WI38 (cell line): ENCODE results near the gene RPS6KA3.

Source experiments
- H3K4me3 ChIP-seq: 2 replicates; pipeline ENCODE4 v1.5.1; 2011; ENCODE audit warnings: low read depth, mild to moderate bottlenecking, control low read depth, low read length
- TF ChIP-seq, protein P1 (sequence below): IDR thresholded peaks from 2 replicates; pipeline ENCODE4 v1.5.1; 2012; ENCODE audit warnings: low read depth, mild to moderate bottlenecking, control low read depth, low read length

The RPS6KA3 gene

DNA sequence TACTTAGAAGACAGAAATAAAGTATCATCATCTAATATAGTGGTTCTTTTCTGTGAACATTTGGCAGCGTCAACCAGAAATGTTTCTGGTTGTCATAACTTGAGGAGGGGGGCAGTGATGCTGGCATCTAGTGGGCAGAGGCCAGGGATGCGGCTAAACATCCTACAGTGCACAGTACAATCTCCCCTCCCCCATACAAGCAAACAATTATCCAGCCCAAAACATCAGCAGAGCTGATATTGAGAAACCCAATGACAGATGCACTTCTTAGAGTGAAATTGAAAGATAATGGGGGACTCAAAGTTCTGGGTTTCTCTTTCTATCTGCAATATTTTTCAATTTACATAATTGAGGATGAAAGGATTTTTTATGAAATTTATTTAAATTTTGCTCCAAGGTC, 123.1 kb downstream of the RPS6KA3 start:
- TF ChIP-seq, protein P1, sequence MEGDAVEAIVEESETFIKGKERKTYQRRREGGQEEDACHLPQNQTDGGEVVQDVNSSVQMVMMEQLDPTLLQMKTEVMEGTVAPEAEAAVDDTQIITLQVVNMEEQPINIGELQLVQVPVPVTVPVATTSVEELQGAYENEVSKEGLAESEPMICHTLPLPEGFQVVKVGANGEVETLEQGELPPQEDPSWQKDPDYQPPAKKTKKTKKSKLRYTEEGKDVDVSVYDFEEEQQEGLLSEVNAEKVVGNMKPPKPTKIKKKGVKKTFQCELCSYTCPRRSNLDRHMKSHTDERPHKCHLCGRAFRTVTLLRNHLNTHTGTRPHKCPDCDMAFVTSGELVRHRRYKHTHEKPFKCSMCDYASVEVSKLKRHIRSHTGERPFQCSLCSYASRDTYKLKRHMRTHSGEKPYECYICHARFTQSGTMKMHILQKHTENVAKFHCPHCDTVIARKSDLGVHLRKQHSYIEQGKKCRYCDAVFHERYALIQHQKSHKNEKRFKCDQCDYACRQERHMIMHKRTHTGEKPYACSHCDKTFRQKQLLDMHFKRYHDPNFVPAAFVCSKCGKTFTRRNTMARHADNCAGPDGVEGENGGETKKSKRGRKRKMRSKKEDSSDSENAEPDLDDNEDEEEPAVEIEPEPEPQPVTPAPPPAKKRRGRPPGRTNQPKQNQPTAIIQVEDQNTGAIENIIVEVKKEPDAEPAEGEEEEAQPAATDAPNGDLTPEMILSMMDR = no peak
- no peak overlapping the region for H3K4me3 ChIP-seq

DNA sequence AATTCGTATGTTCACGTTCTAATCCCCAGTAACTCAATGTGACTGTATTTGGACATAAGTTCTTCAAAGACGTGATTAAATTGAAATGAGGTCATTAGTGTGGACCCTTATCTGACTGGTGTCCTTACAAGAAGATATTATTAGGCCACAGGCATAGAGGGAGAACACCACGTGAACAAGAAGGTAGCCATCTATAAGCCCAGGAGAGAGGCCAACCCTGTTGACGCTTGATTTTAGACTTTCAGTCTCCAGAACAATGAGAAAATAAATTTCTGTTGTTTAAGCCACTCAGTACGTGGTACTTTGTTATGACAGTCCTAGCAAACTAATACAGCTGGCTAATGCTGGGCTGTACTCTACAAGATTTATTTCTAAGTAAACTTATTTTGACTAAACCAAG, 123.6 kb downstream of the RPS6KA3 start:
- TF ChIP-seq, protein P1 = no peak
- no peak overlapping the region for H3K4me3 ChIP-seq

DNA sequence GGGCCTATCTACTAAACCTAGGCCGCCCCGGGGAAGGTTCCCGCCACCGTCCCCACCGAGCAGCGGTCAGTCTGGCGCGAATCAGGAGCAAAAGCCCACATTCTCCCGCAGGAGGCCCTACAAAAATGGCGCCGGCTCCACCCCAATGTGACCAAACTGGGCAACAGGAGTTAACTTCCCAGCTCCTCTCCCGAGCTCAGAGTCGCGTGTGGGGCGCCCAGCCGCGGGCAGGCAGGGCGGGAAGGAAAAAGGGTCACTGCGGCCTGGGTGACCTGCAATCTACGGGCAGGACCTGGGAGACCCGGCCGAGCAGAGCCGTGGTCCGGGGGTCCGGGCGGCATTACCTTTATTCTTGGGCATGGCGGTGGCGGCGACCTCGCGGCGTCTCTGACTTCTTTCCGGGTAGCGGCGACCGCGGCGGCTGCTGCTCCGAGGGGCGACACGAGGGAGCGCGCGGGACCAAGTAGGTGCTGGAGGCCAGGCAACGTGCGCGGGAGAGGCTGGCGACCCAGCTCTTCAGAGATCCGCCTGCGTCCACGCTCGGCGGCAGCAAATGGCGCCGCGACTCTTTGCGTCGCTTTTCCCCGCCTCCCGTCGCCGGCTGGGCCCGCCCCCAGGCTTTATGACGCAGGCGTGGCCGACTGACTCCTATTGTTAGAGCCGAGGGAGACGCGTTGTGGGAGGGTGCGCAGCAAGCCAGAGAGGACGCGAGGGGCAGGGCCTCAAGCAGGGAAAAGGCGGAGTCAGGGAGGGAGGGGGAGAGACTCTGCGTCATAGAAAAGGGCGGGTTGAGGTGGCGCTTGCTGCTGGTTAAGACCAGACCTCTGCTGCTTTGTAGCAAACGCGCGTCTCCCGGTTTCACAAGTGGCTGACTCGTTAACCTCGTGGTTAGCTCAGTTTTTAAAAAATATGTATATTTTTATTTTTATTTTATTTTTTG, 125.2 kb downstream of the RPS6KA3 start, which contains the start of gene EIF1AX:
Gene EIF1AX, minus strand, starts transcription at position 558 of the 940 bp plus-strand sequence. Its CDS starts 198 bp downstream, at position 360.
- peak within 1 kb of the TSS; percentile 84 for H3K4me3 ChIP-seq
- TF ChIP-seq, protein P1 = no peak

DNA sequence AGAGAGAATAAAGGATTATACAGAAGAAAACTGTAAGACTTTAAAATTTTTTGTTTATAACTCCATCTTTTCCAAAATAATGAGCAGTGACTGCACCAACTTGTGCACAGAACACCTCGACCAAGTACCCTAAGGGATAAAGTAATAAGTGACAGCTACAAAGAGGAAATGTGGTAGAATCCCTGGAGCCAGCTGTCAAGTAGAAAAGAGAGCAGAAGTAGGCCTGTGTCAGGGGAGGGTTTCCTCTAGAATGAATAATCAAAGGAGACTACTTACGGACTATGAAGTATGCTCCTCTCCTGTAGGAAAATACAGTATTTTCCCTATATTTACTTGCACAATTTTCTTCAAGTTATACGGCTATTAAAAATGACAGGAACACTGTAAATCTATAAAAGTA, 126.3 kb downstream of the RPS6KA3 start:
- TF ChIP-seq, protein P1 = no peak
- H3K4me3 ChIP-seq = peak overlapping the region; percentile 84

DNA sequence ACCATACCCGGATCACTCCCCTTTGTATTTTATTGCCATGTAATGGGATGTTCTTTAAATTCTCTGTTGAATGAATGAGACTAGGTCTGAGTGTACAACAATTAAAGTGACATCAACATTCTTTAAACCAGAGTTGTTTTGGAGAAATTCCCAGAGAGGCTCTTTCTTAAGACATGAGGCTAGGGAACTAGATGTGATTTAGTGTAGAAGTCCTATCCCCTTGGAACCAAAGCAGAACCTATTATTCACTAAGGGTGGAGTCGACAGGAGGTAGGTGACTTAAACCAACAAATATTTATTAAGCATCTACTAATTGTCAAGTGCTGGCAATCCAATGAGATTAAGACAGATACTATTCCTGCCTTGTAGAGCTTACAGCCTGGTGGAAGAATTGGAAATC, 126.7 kb downstream of the RPS6KA3 start:
- H3K4me3 ChIP-seq = peak overlapping the region; percentile 84
- TF ChIP-seq, protein P1 = no peak

DNA sequence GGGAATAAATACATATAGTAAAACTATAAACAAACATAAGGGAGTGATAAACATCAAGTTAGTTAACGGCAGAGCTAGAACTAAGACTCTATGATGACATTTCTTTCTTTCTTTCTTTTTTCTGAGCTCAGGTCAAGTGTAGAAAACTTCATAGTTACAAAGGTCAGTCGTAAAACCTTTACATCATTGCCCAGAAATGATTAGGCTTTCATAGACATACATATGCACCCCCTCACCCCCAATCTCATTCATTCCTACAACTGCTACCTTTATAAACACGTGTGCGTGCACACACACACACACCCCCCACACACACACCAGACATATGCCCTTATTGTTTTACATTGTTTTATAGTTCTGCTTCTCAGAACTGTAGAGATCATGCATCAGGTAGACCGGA, 130.8 kb downstream of the RPS6KA3 start:
- TF ChIP-seq, protein P1 = no peak

DNA sequence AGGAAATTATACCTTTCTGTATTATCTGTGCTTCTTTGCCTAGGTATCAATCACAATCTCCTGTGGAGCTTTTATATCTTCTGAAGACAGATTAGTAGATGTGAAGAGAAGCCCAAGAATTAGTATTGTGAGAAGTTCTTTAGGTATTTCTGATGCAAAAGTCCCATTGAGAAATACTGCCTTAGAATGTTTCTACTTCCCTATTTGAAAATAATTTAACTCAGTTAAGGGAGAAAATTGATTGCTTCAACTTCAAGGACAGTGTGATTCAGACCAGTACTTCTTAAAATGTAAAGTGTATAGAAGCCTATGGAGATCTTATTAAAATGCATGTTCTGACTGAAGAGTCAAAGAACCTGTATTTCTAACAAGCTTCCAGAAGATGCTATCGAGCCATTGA, 134.0 kb downstream of the RPS6KA3 start:
- no peak overlapping the region for H3K4me3 ChIP-seq
- TF ChIP-seq, protein P1 = no peak

More for the DNA sequence above, 130.8 kb downstream of the RPS6KA3 start:
- no peak overlapping the region for H3K4me3 ChIP-seq
